Peyer's patch (tissue), 4 donors: ENCODE data around the gene FAM171A1.

Experiments
- POLR2A ChIP-seq, 2 donors: fragments of 450-650 bp; IDR thresholded peaks; one replicate each; pipeline ENCODE4 v1.5.1; 2017; ENCODE audit warnings: antibody characterized with exemption in 2 of 2, mild to moderate bottlenecking in 2 of 2, moderate library complexity in 2 of 2
- TF ChIP-seq, protein P1 (sequence below), 6 experiments: fragments of 450-650 bp in 4 of 6; fragments of 200-600 bp in 2 of 6; sonication (generic) in 1 of 6; IDR thresholded peaks; one replicate each; pipeline ENCODE4 v1.5.1; 2017 to 2019; ENCODE audit warnings: antibody characterized with exemption in 6 of 6, mild to moderate bottlenecking in 3 of 6, moderate library complexity in 1 of 6

DNA sequence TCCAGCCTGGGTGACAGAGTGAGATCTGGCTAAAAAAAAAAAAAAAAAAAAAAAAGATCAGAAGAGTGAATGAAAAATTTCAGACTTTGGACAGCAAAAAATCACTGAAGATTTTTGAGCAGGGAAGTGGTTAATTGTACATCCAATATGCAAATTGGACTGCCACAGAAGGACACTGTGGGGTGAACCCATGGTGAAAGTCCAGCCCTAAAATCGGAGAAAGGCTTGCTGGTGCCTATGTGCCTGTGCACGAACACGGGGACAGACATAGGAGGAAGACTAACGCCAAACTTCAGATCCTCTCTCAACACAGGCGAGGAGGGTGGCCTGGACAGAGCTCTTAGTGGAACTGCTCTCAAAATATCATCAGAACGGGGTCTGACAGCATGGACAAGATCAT is 65.5 kb downstream of the FAM171A1 start:
- TF ChIP-seq, protein P1, sequence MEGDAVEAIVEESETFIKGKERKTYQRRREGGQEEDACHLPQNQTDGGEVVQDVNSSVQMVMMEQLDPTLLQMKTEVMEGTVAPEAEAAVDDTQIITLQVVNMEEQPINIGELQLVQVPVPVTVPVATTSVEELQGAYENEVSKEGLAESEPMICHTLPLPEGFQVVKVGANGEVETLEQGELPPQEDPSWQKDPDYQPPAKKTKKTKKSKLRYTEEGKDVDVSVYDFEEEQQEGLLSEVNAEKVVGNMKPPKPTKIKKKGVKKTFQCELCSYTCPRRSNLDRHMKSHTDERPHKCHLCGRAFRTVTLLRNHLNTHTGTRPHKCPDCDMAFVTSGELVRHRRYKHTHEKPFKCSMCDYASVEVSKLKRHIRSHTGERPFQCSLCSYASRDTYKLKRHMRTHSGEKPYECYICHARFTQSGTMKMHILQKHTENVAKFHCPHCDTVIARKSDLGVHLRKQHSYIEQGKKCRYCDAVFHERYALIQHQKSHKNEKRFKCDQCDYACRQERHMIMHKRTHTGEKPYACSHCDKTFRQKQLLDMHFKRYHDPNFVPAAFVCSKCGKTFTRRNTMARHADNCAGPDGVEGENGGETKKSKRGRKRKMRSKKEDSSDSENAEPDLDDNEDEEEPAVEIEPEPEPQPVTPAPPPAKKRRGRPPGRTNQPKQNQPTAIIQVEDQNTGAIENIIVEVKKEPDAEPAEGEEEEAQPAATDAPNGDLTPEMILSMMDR (IDR thresholded peaks at IDR 0.05), result no peak
- no peak for TF ChIP-seq POLR2A (IDR thresholded peaks at IDR 0.05)
